Tongue (tissue), 2 donors: ENCODE data around the gene PALM. TPM values are rescaled to one million over a fixed set of nuclear protein-coding genes. Genes with fewer than 3 reads are reported as not detected.
A peak's percentile ranks its signal among the peaks of the same experiment; 100 is the strongest.
"Not testable (repeated sequence)": the region's sequence is repeated elsewhere in the genome, so short reads cannot be mapped to it uniquely, and the experiment has no call there.

Experiments
- DNase-seq: peaks from one replicate; pipeline ENCODE4 v3.0.0-alpha.2; 2015
- total RNA-seq: library from RNA; depleted of rRNA; stranded (reverse); fragments of >200 nt; gene quantifications from one replicate; pipeline ENCODE4 v1.2.3, GENCODE V29; 2014

PALM gene, protein sequence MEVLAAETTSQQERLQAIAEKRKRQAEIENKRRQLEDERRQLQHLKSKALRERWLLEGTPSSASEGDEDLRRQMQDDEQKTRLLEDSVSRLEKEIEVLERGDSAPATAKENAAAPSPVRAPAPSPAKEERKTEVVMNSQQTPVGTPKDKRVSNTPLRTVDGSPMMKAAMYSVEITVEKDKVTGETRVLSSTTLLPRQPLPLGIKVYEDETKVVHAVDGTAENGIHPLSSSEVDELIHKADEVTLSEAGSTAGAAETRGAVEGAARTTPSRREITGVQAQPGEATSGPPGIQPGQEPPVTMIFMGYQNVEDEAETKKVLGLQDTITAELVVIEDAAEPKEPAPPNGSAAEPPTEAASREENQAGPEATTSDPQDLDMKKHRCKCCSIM
- total RNA-seq = 52.9 TPM

DNA sequence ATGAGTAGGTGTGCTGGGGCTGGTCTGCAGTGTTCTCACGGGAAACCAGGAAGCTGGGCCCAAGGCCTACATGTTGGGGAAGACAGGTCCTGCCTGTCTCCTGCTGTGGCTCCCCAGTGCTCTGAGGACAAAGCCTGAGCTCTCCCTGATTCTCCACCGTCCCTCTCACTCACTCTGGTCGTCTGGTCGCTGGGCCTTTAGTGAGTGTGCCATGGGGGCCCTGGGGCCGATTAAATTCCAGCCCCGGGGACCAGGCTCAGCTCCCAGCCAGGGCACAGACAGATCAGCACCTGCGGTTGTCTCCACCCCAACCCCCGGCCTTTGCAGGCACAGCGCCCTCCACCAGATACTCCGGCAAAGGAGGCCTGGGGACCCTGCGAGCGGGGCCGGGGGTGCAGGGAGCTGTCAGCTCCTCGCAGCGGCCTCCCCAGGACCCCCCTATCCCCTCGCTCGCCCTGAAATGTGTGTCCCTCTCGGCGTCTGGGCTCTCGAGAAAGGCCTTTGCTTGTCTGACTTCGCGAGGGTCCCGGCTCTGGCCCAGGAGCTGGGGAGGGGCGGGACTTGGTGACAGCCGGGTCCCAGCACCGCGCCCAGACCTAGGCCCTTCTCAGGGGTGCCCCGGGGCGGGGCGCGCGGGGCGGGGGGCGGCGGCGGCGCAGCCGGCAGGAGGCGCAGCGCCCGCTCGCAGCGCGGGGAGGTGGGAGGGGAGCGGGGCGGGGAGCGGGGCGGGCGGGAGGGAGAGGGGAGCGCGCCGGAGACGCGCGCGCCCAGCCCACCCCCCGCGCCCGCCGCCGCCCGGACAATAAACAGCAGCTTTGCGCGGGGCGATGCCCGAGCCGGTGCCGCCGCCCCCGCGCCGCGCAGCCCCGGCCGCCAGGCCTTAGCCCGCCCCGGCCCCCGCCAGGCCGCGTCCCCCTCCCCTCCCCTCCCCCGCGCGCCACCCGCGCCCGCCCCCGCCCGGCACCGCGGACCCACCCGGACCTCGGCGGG is at the start of gene PALM:
PALM (plus strand) TSS at position 782 of the 990 bp plus-strand sequence. CDS start 212 bp downstream, outside the sequence.
- peak; percentile 63 for DNase-seq

DNA sequence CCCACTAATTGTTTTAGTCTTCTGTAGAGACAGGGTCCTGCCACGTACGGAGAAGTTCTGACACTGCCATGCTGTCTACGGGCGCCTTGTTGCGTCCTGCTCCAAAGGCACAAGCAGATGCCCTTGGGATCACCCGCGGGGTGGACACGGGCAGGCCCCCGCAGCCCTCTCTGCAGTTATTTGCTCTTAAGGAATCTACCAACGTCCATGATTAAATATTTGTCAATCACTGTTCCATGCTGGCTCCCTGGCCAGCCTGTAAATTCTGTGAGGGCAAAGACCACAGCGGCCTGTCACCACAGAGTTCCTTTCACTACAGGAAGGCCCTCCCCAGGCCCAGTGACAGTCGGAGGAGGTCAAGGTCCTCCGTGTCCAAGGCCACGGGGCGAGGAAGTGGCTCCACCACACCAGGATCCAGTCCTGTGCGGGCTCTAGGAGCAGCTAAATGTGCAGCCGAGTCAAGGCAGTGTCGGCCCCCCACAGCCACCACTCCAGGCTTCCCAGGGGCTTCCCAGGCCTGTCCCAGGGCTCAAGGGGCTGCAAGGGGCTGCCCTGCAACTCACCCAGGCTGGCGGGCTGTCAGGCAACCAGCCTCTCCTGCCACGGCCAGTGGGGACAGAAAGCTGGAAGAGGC is 47.8 kb upstream of the PALM start:
- no peak for DNase-seq

DNA sequence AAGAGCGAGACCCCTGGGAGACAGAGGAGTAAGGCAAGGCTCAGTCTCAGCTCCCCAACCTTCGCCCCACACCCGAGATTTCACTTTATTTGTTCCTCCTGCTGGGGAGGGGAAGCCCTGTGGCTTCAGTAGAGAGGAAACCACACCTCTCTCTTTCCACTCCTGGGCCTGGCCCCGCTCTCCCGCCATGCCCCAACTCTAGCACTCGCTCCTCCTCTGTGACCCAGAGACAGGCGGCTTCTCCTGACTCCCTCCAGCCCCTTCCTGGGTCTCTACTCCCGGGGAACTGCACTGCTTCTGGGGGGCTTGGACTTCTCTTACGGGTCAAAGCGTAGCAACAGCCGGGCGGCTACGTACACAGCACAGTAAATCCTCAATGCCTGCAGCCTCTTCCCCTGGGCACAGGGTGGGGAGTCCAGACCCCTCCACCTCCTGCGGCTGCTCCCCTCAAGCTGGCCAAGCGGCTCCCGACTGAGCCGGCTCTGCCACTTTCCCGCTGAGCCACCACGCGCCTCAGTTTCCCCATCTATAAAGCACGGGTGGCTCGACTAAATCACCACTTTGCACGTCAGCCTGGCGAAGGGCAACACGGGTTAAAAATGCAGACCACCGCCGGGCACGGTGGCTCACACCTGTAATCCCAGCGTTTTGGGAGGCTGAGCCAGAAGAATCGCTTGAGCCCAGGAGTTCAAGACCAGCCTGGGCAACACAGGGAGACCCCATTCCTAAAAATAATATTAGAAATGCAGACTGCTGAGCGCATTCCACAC is 47.1 kb upstream of the PALM start:
- no peak for DNase-seq

DNA sequence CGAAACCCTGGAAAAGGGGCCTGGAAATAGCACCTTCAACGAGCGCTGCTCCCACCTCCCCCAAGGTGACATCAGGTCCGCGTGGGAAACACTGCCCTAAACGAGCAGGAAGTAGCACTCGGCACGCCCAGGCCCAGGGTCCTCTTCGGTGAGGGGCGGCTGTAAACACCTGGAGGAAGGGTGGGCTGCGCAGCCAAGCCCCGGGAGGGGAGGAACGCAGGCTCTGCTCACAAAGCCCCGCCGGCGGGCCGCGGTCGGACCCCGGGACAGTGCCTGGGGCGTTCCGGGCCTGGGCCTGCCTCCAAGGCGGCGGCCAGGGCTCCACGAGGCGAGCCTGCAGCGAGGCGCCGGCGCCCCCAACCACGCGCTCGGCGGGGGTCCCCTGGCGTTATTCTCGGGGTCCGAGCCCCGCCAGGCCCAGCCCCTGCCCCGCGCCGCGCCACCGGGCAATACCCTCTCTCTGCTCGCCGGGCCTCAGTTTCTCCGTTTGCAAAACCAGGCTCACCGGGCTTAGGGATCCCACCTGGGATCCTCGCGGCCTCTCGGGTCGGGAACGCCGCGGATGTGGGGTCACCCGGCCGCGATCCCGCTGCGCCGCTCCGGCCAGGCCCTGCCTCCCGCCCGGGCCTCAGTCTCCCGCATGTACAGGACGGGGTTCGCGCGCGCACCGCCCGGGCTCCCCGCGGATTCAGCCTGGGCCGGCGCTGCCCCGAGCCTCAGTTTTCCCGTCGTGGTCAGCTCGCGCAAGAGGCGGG is 46.4 kb upstream of the PALM start:
- peak; percentile 53 for DNase-seq

DNA sequence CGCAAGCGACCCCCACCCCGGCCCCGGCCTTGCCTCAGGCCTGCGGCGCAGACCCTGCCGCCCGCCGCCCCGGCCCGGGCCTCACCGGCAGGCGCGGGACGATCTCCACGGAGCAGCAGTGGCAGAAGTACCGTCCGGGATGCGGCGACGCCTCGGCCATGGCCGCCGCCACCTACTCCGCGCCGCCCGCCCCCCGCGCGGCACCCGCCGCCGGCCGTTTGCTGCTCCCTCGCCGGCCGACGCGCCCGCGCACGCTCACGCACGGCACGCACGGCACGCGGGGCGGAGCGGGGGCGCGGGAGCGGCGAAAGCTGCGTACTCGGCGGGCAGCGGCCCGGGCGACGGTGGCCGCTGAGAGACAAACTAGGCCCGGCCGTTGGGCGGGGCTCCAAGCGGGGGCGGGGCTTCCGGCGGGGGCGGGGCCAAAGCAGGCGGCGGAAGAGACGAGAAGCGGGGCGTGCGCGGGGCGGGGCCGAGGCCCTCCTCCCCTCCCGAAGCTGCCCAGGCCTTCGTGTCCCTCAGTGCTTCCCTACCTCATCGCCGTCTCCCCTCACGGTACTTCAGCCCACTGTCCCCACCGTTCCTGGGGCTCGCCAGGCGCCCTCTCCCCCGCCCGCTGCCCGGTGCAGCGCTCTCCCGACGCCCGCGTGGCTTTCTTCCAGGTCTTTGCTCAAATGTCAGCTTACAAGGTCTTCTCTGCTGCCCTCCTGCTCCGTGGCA is 45.6 kb upstream of the PALM start, which contains the start of gene RNF126:
RNF126 (minus strand) TSS at position 253 of the 720 bp plus-strand sequence; CDS start at position 160, 93 bp downstream.
- DNase-seq = peak; percentile 95

DNA sequence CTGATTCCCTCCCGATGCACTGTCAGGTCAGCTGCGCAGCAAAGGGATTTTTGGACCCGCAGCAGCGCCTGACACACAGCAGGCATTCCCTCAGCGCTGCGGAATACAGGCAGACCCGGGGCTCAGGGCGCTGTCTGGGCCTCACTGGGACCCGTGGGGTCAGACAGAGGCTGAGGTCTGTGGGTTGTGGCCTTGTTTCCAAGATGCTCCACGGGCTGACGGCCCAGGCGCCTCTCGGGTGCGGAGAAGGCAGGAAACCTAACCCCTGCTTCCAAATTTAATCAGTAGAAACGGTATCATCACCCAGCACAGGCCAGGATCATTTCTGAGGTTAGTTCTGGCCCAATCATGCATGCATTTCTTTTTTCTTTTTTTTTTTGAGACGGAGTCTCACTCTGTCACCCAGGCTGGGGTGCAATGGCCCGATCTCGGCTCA is 45.0 kb upstream of the PALM start:
- no peak for DNase-seq

DNA sequence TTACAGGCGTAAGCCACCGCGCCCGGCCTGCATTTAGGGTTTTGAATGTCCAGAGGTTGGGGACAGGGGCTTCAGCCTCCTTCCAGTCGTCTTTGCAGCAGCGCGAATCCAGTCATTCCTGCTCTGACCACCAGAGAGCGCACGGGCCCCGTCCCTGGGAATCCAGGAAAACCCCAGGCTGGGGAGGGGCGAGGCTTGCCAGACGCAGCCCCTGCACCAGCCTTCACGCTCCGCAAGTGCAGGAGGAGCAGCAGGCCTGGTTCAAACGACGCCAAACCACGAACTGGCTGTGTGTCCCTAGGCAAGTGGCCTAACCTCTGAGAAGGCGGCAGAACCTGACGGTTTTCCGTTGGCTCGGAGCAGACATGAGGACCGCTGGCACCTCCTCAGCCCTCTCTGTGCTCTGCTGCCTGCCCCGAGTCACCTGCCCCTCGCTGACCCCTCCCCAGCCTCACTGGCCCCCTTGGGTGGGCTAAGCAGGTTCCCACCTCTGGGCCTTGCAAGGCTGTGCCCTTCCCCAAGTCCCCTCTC is 43.8 kb upstream of the PALM start:
- peak; percentile 93 for DNase-seq

DNA sequence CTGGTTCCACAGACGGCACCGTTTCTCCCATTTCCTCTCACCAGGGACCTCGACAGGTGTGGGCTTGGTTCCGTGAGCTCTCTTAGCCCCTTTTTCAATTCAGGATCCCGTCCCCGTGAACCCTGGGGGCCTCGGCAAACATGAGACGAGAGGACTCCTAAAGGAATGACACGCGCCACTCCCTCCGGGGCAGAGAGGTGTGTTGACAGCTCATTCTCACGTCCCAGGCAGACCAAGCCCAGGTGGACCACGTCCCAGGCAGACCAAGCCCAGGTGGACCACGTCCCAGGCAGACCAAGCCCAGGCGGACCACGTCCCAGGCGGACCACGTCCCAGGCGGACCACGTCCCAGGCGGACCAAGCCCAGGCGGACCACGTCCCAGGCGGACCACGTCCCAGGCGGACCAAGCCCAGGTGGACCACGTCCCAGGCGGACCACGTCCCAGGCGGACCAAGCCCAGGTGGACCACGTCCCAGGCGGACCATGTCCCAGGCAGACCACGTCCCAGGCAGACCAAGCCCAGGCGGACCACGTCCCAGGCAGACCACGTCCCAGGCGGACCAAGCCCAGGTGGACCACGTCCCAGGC is 41.7 kb upstream of the PALM start:
- not testable (repeated sequence) for DNase-seq

DNA sequence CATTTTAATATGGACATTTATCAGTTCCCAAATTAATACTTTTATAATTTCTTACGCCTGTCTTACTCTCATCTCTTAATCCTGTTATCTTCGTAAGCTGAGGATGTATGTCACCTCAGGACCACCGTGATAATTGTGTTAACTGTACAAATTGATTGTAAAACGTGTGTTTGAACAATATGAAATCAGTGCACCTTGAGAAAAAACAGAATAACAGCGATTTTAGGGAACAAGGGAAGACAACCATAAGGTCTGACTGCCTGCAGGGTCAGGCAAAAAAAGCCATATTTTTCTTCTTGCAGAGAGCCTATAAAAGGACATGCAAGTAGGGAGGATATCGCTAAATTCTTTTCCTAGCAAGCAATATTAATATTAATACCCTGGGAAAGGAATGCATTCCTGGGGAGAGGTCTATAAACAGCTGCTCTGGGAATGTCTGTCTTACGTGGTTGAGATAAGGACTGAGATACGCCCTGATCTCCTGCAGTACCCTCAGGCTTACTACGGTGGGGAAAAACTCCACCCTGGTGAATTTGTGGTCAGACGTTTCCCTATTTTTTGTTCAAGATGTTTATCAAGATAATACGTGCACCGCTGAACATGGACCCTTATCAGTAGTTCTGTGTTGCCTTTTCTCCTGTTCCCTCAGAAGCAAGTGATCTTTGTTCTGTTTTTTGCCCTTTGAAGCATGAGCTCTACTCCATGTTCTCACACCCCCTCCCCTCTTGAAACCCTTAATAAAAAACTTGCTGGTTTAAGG is 39.9 kb upstream of the PALM start:
- DNase-seq = not testable (repeated sequence)

DNA sequence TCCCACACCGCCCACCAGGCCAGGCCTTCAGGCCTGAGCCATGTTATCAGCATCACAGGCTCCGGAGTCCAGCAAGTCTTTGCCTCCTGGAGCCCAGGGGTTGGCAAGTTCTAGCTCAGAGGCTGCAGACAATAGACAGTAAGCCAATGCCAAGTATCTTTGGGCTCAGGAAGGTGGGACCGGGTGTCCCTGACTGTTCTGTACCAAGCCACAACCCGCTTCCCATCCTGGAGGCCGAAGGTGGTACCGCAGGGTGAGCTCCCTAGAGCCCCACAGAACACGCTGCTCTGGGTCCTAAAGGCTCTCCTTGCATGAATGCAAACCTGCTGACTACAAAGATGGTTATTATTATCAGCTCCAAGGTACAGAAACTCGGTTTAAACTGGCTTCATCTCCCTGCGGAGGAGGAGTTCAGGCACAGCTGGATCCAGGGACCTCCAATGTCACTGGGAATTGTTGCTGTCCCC is 38.1 kb upstream of the PALM start:
- no peak for DNase-seq

DNA sequence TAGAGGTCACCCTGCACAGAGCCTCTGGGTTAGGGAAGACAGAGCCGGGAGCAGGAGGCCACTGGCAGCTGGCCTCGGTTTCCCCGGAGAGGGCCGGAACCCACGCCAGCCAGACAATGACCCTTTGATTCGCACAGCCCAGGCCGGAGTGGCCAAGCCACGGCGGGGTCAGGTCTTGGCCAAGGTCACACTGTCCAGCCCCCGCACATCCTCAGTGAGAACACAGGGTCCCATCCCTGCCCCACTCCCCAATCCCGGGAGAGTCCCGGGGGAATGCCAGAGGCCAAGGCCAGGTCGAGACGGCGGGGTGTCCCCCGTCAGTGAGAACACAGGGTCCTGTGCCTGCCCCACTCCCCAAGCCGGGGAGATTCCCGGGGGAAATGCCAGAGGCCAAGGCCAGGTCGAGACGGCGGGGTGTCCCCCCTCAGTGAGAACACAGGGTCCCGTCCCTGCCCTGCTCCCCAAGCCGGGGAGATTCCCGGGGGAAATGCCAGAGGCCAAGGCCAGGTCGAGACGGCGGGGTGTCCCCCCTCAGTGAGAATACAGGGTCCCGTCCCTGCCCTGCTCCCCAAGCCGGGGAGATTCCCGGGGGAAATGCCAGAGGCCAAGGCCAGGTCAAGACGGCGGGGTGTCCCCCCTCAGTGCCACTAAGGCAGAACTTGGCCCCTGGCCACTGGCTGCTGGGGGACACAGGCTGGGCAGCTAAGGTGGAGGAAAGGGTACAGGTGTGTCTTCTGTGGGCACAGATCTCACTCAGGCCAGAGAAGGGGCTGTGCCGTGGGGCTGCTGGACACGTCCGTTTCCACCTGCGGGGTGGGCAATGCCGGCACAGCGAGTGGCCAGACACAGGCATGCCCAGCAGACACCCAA is 34.2 kb upstream of the PALM start:
- no peak for DNase-seq

DNA sequence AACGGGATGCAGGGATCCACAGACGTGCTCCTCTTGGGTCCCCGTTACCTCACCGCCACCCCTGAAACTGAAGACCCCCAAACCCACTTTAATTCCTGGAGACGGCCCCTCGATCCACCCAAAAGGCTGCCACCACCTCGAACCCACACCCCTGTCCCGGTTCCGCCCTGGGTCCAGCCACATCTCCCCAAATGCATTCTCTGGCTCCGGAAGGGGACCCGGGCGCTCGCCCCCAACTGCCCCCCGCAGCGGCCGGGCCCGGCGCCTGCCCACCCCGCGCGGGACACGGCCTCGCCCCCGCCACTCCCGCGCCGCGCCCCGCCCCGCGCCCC is 32.8 kb upstream of the PALM start:
- DNase-seq = no peak

DNA sequence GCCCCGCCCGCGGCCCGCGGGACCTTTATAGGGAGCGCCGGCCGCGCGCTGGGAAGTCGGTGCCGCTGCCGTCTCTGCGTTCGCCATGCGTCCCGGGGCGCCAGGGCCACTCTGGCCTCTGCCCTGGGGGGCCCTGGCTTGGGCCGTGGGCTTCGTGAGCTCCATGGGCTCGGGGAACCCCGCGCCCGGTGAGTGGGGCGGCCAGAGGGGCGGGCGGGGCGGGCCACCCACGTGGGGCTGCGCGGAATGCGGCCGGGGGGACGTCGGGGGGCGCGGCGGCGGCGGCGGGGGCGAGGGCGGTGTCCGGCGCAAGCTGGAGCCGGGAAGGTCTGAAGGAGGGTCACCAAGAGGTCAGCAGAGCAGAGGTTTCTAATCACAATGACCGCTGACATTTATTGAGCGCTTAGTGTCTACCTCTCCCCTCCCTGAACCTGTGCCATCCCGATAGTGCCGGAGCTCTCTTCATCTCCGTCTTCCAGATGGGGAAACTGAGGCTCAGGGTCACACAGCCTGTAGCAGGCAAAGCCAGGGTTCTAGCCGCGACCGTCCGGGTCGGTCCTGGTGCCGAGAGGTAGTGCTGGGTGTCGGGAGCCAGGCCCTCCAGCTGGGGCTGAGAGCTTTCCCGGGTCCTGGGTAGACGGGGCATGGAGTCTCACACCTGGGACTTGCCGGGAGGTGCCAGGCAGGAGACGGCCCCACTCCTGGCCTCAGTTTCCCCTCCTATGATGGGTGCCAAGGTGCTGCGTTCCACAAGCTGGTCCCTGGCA is 32.2 kb upstream of the PALM start, which contains the start of gene FSTL3:
FSTL3 (plus strand) TSS at position 54 of the 767 bp plus-strand sequence; CDS start at position 86, 32 bp downstream.
- peak; percentile 35 for DNase-seq

DNA sequence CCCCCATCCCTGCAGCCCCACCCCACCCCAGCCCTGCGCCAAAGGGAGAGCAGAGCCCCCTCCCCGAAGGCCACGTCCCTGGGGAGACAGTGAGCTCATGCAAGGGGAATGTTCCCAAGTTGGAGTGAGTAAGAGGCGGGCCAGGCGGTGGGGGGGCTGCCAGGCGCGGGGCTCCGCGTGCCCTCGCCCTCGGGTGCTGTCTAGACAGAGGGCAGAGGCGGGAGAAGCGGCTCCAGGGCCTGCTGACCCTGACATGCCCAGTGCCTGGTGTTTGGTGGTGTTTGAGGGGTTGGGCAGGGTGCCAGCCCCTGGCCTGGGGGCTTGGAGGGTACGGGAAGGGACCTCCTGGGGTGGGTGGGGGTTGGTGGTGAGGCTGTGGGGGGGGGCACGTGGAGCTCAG is 31.5 kb upstream of the PALM start:
- peak; percentile 63 for DNase-seq

DNA sequence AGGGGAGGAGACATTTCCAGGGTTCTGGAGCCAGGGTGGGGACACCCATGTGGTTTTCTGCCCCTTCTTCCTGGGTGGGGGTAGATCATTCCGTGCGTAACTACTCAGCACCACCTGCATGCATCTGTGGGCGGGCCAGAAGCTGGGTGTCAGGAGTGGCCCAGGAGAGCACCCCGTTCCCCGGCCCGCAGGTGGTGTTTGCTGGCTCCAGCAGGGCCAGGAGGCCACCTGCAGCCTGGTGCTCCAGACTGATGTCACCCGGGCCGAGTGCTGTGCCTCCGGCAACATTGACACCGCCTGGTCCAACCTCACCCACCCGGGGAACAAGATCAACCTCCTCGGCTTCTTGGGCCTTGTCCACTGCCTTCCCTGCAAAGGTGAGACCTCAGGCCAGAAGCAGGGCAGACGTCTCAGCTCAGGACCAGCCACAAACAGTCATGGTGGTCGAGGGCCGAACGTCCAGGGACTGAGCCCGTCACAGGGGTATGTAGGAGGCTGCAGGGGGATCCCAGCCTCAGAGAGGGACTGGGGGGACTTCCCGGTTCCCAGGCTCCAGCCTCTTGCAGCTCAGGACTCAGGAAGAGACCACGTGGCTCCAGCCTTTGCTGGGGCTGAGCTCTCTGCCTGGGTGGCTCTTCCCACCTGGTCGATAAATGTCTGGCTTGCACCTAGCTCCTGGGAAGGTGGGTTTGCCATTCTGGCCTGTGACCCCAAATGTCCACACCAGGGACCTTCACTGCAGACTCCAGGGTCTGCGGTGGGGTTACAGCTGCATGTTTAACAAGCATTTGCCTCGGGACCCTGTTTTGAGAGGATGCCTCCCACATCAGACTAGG is 30.9 kb upstream of the PALM start:
- DNase-seq = no peak
